ENCODE measurements around the gene DAD1.
"Not testable (repeated sequence)": the region's sequence is repeated elsewhere in the genome, so short reads cannot be mapped to it uniquely, and the experiment has no call there.

Gene DAD1

GRCh38 chr14:22627506-22628263 is 38.7 kb upstream of the DAD1 start:
- no peaks in the 10 kb centered on the region for H3K27me3 ChIP-seq (replicated peaks; ENCODE audit: control insufficient read depth, insufficient read depth, low read length)
- no peak for TF ChIP-seq CTCF (IDR thresholded peaks at IDR 0.05; ENCODE audit: insufficient read depth, low read length, poor library complexity, severe bottlenecking)
- no peak overlapping the region for H3K4me3 ChIP-seq (replicated peaks; ENCODE audit: low read depth, low read length)
- H3K36me3 ChIP-seq (ENCODE audit: control insufficient read depth, insufficient read depth, low read length), result no peaks in the 10 kb centered on the region
- DNase-seq (ENCODE audit: extremely low read depth, insufficient read length), result no peak

- no peak for TF ChIP-seq CTCF (IDR thresholded peaks at IDR 0.05; ENCODE audit: insufficient read depth, low read length, poor library complexity, severe bottlenecking)
- H3K4me3 ChIP-seq (replicated peaks; ENCODE audit: low read depth, low read length), result no peak overlapping the region
- no peaks in the 10 kb centered on the region for H3K36me3 ChIP-seq (ENCODE audit: control insufficient read depth, insufficient read depth, low read length)
- no peak for DNase-seq (ENCODE audit: extremely low read depth, insufficient read length)
- H3K27me3 ChIP-seq (replicated peaks; ENCODE audit: control insufficient read depth, insufficient read depth, low read length), result no peaks in the 10 kb centered on the region
Observed at GRCh38 chr14:22626590-22626989, 37.6 kb upstream of the DAD1 start.

DNA sequence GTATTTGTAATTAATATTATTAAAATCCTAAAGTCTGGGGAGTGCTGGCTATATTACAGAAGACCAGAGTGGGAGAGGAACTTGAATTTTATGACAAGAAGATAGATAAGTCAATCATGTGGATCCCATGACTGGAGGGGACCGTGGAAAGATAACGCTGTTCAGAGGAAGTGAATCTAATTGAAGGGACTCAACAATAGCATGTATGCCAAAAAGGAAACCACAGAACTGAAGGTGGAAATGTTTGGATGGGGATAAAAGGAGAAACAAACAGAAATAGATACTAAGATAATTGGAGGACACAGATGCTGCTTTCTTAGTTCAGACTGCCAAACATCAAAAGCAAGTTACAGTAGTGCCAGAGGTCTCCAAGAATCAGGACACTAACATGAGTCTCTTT is 34.0 kb upstream of the DAD1 start:
- no peak overlapping the region for H3K4me3 ChIP-seq (replicated peaks; ENCODE audit: low read depth, low read length)
- TF ChIP-seq CTCF (IDR thresholded peaks at IDR 0.05; ENCODE audit: insufficient read depth, low read length, poor library complexity, severe bottlenecking), result no peak
- no peak for DNase-seq (ENCODE audit: extremely low read depth, insufficient read length)
- no peaks in the 10 kb centered on the region for H3K27me3 ChIP-seq (replicated peaks; ENCODE audit: control insufficient read depth, insufficient read depth, low read length)
- no peaks in the 10 kb centered on the region for H3K36me3 ChIP-seq (ENCODE audit: control insufficient read depth, insufficient read depth, low read length)

- H3K4me3 ChIP-seq (replicated peaks; ENCODE audit: low read depth, low read length), result no peak overlapping the region
- no peaks in the 10 kb centered on the region for H3K27me3 ChIP-seq (replicated peaks; ENCODE audit: control insufficient read depth, insufficient read depth, low read length)
- TF ChIP-seq CTCF (IDR thresholded peaks at IDR 0.05; ENCODE audit: insufficient read depth, low read length, poor library complexity, severe bottlenecking), result no peak
Observed at GRCh38 chr14:22622255-22622654, 33.2 kb upstream of the DAD1 start.

GRCh38 chr14:22615765-22616164 is 26.7 kb upstream of the DAD1 start:
- not testable (repeated sequence) for DNase-seq (ENCODE audit: extremely low read depth, insufficient read length); H3K4me3 ChIP-seq (replicated peaks; ENCODE audit: low read depth, low read length); H3K36me3 ChIP-seq (ENCODE audit: control insufficient read depth, insufficient read depth, low read length); H3K27me3 ChIP-seq (replicated peaks; ENCODE audit: control insufficient read depth, insufficient read depth, low read length)

More at GRCh38 chr14:22622255-22622654, 33.2 kb upstream of the DAD1 start:
- H3K36me3 ChIP-seq (ENCODE audit: control insufficient read depth, insufficient read depth, low read length), result no peaks in the 10 kb centered on the region
- no peak for DNase-seq (ENCODE audit: extremely low read depth, insufficient read length)

DNA sequence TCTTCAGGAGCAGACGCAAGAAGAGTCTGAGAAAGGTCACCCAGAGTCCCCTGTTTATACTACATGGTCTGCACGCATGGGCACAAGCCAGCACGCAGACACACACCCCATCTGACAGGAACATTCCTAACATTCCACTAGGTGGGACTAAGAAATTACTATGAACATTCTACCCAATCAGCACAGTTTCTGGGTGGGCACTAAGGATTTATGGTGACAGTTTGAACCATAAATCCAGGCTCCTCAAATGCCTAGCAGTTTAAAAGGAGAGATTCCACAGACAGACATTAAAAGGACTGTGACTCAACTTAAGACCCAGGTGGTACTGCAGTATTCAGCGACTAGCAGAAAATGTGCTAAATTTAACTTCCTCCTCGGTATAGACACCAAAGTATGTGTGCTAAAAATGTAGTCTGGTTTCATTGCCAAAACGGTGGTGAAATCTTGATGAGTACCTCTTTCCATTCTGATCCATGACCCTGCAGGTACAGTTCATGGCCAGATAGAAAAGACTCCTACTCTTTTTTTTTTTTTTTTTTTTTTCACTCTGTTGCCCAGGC is 25.3 kb upstream of the DAD1 start:
- TF ChIP-seq CTCF (IDR thresholded peaks at IDR 0.05; ENCODE audit: insufficient read depth, low read length, poor library complexity, severe bottlenecking), result no peak
- peaks cover 11% of the 10 kb centered on the region for H3K36me3 ChIP-seq (ENCODE audit: control insufficient read depth, insufficient read depth, low read length)
- peak; percentile 24 for DNase-seq (ENCODE audit: extremely low read depth, insufficient read length)
- no peak overlapping the region for H3K4me3 ChIP-seq (replicated peaks; ENCODE audit: low read depth, low read length)
- H3K27me3 ChIP-seq (replicated peaks; ENCODE audit: control insufficient read depth, insufficient read depth, low read length), result no peaks in the 10 kb centered on the region
